ENCODE measurements around the gene WWOX.

Gene WWOX

DNA sequence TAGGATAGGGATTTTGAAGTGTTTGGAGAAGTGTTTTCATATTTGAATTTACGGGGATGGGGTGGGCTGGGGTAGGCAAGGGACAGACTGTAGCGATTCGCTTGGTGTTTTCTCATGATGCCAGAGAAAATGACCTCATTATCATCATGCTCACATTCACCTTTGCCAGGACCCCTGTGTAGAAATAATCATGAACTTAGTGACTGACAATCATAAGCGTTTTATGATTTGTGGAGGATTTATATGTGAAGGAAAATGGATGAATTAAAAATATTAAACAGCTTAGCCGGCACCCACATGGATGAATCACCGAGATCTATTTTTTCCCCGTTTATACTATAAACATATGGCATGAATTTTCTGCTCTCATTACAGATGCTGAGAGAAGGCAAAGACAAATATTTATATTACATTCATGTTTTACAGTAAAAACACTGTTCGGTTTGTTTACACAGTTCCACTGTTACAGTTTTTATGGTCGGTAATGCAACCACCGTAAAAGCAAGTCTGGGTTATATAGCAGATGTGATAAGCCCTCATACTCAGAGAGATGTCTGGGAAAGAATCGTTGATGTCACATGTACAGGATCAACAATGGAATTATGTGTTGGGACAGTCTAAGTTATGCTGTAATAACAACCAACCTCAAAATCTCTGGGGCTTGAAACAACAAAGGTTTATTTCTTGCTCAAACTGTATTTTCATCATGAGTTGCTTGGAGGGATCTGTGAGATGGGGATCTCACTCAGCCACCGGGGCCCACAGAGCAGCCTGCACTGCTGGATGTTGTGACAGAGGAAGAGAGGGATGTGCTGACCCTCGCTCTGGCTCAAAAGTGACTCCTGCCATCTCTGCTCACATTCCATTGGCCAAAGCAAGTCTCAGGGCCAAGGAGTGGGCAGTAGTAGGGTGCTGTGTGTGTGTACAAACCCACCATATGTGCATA is 85.1 kb downstream of the WWOX start:
- H3K4me3 ChIP-seq (ENCODE audit: low read depth, low read length), result no peak overlapping the region
- TF ChIP-seq, protein P1, sequence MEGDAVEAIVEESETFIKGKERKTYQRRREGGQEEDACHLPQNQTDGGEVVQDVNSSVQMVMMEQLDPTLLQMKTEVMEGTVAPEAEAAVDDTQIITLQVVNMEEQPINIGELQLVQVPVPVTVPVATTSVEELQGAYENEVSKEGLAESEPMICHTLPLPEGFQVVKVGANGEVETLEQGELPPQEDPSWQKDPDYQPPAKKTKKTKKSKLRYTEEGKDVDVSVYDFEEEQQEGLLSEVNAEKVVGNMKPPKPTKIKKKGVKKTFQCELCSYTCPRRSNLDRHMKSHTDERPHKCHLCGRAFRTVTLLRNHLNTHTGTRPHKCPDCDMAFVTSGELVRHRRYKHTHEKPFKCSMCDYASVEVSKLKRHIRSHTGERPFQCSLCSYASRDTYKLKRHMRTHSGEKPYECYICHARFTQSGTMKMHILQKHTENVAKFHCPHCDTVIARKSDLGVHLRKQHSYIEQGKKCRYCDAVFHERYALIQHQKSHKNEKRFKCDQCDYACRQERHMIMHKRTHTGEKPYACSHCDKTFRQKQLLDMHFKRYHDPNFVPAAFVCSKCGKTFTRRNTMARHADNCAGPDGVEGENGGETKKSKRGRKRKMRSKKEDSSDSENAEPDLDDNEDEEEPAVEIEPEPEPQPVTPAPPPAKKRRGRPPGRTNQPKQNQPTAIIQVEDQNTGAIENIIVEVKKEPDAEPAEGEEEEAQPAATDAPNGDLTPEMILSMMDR (IDR thresholded peaks at IDR 0.05; ENCODE audit: insufficient read depth, low read depth, low read length, missing control alignments), result no peak
- no peak for DNase-seq (ENCODE audit: low read depth)

DNA sequence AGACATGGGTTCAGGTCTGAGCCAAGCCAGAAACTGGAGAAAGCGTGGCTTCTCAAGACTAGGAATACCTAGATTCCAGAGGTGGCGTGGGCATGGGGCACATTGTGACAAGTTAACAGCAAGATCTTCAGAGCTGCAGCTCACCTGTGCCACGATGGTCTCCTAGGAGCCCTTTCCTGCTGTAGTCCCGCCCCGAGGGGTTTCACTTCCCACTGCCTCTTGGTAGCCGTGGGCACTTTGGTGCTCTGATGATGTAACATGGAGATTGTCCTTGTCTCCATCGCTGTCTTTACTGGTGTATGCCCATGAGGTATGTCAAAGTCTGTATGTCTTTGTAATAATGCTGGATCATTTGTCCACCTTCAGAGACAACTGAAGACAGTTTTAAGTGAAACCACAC is 89.7 kb downstream of the WWOX start:
- DNase-seq (ENCODE audit: low read depth), result no peak

DNA sequence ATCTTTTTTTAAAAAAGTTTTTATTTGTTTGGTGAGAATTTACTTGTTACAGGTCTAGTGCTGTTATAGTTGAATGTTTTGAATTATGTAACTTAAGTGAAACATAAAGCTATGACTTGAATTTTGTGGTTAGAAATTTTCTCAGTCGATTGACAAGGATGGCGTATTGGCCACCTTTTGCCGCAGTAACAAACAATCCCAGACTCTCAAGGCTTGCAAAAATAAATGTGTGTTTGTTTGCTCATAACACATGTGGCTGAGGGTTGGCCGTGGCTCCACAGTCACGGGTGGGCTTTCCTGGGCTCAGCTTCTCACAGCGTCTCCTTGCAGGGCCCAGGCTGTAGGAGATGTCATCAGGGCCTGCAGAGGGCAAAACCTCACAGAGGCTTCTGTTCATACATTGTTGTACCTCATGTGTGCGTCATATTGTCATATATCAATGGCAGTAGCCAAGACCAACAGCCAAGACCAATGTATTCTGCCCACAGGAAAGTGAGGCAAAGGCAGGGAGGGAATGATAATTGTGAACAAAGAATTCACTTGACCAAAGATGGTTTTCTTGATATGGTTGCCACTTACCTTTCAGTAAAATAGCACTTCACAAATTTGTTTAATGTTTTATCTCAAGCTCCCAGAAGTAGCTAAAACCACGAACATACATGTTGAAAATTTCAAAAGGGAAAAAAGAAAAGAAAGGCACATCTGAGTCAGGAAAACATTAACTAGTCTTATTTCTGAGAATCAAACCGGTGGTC is 93.5 kb downstream of the WWOX start:
- DNase-seq (ENCODE audit: low read depth), result no peak
- TF ChIP-seq, protein P1 (IDR thresholded peaks at IDR 0.05; ENCODE audit: insufficient read depth, low read depth, low read length, missing control alignments), result no peak

More for the DNA sequence above, 89.7 kb downstream of the WWOX start:
- H3K4me3 ChIP-seq (ENCODE audit: low read depth, low read length), result no peak overlapping the region
- TF ChIP-seq, protein P1 (IDR thresholded peaks at IDR 0.05; ENCODE audit: insufficient read depth, low read depth, low read length, missing control alignments), result no peak

DNA sequence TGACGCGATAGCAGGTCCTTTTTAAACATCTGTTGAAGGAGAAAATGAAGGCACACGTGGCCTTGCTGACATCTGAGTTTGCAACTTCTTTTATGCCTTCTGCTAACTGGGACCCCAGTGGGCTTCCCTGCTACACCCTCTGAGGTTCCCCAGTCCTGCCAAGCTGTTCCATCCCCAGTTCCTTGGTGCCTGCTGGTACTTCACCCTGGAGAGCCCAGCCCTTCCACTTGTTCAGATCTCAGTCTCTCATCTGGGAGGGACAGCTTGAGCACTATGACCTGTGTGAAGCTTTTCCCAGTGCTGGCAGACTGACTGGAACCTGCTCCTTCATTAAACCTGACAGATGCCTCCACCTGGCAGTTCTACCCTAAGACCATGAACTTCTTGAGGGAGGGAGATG is 95.5 kb downstream of the WWOX start:
- TF ChIP-seq, protein P1 (IDR thresholded peaks at IDR 0.05; ENCODE audit: insufficient read depth, low read depth, low read length, missing control alignments), result no peak
- DNase-seq (ENCODE audit: low read depth), result no peak
- H3K4me3 ChIP-seq (ENCODE audit: low read depth, low read length), result no peak overlapping the region

More for the DNA sequence above, 93.5 kb downstream of the WWOX start:
- H3K4me3 ChIP-seq (ENCODE audit: low read depth, low read length), result no peak overlapping the region

DNA sequence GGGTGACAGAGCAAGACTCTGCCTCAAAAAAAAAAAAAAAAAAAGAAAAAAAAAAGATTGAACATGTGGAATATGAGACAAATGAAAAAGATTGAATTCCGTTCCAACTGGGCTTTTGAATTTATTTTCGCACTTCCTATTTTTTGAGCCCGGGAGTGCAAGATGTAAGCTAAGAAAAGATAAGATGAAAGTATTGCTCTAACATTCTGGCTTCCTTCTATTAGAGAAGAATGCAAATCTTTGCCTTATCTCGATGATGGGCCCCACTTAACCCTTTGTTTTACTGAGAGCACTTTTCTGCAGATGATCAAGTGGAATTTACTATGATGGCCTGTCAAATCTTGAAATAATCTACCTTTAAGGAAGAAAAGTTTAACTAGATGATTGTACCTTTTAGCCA is 96.3 kb downstream of the WWOX start:
- H3K4me3 ChIP-seq (ENCODE audit: low read depth, low read length), result no peak overlapping the region
- DNase-seq (ENCODE audit: low read depth), result no peak
- TF ChIP-seq, protein P1 (IDR thresholded peaks at IDR 0.05; ENCODE audit: insufficient read depth, low read depth, low read length, missing control alignments), result no peak

DNA sequence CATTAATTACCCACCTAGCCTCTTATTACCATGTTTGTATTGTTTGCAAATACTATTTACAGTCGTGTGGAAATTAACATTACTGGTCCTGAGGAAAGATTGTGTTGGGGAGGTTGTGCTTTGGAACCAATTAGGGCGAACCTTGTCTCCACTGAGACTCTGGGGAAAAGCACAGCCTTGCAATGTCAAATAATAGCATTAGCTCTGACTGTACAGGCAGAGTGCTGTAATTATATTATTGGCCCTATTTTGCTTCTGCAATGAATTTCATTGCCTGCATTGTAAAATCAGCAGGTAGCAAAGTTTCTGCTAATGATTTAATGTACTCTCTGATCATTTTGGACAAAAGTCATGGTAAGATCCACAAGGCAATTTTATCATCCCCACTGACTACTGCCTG is 97.0 kb downstream of the WWOX start:
- no peak for DNase-seq (ENCODE audit: low read depth)
- no peak overlapping the region for H3K4me3 ChIP-seq (ENCODE audit: low read depth, low read length)
- TF ChIP-seq, protein P1 (IDR thresholded peaks at IDR 0.05; ENCODE audit: insufficient read depth, low read depth, low read length, missing control alignments), result no peak
